GM12874 (cell line): ENCODE measurements around the gene C22orf15.

Source experiments
- CTCF ChIP-seq: IDR thresholded peaks from 2 replicates; pipeline ENCODE4 v1.5.1; 2011; ENCODE audit warnings: low read depth, mild to moderate bottlenecking, control low read depth, low read length, moderate library complexity; ENCODE audit not compliant: insufficient read depth

Gene C22orf15

GRCh38 chr22:23778577-23778900, 15.7 kb downstream of the C22orf15 start:
- TF ChIP-seq CTCF, result no peak

DNA sequence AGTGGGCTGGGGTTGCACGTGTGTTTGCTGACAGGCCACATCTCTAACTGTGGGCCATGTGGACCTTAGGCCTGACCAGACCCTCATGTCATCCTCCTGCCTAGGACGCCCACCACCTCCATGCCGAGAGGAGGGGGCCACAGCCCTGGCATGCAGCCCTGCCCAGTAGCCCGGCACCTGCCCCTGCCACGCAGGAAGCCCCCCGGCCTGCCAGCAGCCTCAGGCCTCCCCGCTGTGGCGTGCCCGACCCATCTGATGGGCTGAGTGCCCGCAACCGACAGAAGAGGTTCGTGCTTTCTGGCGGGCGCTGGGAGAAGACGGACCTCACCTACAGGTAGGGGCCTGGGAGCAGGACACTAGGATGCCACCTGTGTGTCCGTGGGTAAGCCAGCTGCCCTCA, 16.3 kb downstream of the C22orf15 start:
- TF ChIP-seq CTCF, result no peak

GRCh38 chr22:23779731-23780130, 16.9 kb downstream of the C22orf15 start:
- no peak for TF ChIP-seq CTCF

DNA sequence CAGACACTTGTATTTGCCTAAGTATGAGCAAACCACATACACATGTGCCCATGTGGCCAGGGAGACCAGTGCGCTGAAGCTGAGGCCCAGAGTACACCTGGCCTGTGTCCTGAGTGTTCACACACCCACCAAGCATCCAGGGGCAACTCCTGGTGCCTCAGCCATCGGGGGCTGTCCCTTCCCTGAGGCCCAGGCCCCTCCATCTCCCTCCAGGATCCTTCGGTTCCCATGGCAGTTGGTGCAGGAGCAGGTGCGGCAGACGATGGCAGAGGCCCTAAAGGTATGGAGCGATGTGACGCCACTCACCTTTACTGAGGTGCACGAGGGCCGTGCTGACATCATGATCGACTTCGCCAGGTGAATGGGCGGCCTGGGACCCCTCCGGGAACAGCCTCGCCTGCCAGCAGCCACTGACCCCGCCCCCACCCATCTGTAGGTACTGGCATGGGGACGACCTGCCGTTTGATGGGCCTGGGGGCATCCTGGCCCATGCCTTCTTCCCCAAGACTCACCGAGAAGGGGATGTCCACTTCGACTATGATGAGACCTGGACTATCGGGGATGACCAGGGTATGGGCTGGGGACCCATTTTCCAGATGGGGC, 17.5 kb downstream of the C22orf15 start:
- TF ChIP-seq CTCF, result no peak

- TF ChIP-seq CTCF, result no peak
Measured at GRCh38 chr22:23781065-23781464, 18.3 kb downstream of the C22orf15 start.

- no peak for TF ChIP-seq CTCF
Measured at GRCh38 chr22:23781511-23782183, 18.9 kb downstream of the C22orf15 start.

DNA sequence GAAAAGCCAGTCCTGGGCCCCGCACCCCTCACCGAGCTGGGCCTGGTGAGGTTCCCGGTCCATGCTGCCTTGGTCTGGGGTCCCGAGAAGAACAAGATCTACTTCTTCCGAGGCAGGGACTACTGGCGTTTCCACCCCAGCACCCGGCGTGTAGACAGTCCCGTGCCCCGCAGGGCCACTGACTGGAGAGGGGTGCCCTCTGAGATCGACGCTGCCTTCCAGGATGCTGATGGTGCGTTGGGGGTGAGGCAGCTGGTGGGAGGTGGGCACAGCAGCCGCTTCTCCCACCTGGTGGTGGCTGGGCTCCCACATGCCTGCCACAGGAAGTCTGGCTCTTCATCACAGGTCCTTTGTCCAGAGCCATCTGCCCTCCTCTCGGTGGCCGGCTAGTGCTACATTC, 19.5 kb downstream of the C22orf15 start:
- TF ChIP-seq CTCF, result no peak
